NCI-H128 (cell line): Measurements from ENCODE around the gene ZBTB40.

Experiments used
- DNase-seq: peaks from one replicate; lab custom pipeline; 2025; ENCODE audit not compliant: unreplicated experiment; lab: John Stamatoyannopoulos, UW

Gene ZBTB40

DNA sequence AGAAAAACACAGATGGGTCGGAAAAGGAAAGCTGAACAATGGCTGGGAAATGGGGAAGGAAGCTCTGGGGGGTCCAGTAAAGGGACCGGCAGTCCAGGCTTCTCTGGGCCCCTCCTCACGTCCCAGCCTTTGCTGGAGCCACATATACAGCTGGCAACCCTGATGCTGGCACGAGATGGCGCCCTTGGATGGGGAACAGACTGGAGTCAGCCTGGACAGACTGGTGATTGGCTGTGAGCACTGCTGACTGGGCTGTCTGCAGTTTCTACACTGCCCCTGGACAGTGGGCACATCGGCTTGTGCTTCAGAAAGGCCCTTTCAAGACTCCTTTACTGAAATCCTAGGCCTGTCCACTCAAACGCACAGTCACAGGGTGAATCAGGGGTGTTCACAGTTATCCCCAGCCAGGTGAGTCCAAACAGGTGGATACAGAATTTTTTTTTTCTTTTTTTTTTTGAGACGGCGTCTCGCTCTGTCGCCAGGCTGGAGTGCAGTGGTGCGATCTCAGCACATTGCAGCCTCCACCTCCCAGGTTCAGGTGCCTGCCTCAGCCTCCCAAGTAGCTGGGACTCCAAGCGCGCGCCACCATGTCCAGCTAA is 31.1 kb upstream of the ZBTB40 start:
- DNase-seq, result peak; percentile 68

DNA sequence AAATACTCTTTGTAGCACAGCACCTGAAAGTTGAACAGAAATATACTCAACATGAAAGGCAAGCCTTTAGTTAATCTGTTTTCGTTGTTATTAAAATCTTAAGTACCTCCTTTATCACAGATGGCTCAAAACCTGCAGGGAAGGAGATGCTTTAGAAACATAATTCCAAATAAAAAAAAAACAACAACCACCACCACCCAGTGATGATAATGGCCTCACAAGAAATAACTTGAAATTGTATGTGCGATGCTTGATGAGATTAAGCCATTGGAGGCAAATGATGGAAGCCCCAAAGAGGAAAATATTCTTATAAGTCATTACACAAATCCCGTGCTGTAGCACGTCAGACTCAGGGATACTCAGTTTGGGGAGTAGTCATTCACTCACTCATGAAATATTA is 24.9 kb upstream of the ZBTB40 start:
- DNase-seq, result no peak

DNA sequence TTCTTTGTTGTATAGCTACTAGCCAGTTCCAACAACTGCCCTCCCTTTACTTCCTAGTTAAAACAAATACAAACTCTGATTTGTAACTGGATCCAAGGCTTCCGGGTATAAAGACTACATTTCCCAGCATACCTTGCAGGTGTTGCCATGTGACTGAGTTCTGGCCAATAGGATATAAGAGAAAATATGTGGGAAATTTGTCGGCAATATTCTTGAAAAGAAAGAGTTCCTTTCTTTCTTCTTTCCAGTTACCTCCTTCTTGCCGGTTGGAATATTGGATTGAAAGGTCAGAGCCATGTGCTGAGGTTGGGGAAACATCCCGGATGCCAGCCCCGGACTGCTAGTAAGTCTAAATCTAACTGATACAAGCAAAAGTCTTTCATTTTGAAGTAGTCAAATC is 23.0 kb upstream of the ZBTB40 start:
- DNase-seq, result no peak

DNA sequence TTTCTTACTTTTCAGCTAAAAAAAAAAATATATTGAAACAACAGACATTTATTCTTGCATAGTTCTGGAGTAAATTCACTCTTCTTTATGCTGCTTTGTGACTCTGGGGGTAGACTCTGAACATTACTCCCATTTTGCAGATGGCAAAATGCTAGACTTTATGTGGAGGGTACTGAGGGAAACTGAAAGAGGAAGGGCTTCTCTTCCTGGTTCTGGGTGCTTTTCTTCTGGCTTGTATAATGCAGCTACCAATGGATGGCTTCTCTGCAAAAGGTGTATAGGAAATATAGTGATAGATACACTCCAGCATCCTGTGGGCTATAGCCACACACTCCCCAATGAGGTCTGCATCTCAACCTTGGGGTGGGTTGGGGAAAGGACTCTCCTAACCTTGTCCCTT is 19.7 kb upstream of the ZBTB40 start:
- DNase-seq, result no peak

DNA sequence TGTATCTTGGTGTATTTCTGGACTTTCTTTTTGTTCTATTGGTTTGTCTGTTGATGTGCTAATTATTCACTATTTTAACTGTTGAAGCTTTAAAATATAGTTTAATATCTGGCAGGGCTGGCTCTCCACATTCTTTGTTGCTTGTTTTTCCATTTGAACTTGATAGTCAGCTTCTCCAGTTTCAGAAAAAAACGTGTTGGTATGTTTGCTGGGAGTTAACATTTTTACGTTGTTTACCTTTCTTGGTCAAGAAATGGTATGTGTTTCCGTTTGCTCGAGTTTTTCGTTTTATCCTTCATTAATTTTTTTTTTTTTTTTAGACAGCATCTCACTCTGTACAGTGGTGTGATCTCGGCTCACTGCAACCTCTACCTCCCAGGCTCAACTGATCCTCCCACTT is 16.9 kb upstream of the ZBTB40 start:
- no peak for DNase-seq

DNA sequence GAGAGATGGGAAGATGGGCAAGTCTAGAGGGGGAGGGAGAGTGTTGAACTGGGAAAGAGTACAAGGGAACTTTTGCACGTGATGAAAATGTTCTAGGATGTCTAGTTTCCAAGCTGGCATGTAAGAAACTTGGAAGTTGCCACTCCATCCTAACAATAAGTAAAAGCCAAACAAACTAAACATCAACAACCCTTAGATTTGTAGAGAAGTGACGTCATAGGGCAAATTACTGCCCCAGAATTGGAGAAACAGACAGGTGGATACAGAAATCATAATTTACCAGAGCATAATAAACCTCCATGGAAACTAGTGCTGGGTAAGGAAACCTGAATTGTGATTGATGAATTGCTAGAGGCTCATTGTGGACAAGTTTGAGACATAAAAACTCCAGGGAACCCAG is 14.7 kb upstream of the ZBTB40 start:
- no peak for DNase-seq

DNA sequence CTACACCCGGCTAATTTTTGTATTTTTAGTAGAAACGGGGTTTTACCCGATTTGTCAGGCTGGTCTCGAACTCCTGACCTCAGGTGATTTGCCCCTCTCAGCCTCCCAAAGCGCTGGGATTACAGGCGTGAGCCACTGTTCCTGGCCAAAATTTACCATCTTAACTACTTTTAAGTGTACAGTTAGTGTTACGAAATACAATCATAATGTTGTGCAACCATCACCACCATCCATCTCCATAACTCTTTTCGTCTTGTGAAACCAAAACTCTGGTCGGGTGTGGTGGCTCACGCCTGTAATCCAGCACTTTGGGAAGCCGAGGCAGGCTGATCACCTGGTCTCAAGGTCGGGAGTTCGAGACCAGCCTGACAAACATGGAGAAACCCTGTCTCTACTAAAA is 14.1 kb upstream of the ZBTB40 start:
- DNase-seq, result no peak

DNA sequence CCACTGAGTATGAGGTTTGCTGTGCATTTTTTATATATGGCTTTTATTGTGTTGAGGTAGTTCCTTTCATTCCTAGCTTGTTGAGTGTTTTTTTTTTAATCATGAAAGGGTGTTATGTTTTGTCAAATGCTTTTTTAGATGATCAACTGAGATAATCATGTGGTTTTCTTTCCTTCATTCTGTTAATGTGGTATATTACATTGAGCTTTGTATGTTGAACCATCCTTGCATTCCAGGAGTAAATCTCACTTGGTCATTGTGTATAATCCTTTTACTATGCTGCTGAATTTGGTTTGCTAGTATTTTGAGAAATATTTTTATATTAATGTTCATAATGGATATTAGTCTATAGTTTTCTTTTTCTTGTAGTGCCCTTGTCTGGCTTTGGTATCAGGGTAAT is 11.1 kb upstream of the ZBTB40 start:
- DNase-seq, result no peak

DNA sequence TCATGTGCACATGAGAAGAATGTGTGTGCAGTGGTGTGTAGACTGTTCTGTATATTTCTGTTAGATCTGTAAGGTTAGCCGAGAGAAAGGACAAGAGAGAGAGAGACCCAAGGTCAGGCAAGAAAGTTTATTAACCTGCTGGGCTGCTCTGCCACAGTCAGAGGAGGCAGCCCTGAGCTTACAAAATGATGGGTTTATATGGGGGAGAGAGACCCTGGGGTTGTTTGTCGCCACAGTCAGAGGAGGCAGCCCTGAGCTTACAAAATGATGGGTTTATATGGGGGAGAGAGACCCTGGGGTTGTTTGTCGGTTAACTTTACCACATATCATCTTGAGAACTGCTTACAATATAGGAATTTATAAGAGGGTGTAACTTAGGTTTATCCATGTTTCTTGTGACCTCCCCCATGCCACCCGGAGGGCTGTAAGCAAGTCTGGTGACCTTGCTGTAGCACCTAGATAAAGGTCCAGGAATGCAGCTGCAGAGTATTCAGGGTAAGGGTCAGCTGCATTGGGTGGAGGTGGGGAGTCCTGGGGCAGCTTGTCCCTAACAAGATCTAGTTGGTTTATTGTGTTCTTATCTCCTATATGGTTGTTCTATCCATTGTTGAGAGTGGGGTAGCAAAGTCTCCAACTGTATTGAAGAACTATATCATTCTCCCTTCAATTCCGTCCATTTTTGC is 9.3 kb upstream of the ZBTB40 start:
- no peak for DNase-seq

DNA sequence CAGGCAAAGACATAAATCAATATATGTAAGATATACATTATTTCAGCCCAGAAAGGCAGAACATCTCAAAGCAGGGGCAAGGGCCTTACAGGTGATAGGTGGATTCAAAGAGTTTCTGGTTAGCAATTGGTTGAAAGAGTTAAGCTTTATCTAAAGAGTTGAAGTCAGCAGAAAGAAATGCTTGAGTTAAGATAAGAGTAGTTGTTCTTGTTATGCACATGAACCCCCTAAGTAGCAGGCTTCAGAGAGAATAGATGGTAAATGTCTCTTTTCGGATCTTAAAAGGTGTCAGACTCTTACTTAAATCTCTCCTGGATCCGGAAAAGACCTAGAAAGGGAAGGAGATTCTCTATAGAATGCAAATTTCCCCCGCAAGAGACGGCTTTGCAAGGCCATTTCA is 8.3 kb upstream of the ZBTB40 start:
- no peak for DNase-seq

DNA sequence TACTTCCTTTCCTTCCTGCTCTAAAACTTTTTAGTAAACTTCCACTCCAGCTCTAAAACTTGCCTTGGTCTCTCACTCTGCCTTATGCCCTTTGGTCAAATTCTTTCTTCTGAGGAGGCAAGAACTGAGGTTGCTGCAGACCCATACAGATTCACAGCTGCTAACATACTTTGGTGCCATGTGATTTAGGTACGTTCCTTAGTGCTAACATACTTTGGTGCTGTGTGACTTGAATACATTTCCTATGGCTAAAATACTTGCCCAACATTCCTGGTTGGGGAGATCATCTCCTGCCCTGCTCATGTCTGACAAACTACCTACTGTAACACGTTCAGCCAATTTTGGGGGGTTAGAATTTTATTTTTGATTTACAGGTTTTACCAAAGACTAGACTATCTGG is 6.8 kb upstream of the ZBTB40 start:
- no peak for DNase-seq

DNA sequence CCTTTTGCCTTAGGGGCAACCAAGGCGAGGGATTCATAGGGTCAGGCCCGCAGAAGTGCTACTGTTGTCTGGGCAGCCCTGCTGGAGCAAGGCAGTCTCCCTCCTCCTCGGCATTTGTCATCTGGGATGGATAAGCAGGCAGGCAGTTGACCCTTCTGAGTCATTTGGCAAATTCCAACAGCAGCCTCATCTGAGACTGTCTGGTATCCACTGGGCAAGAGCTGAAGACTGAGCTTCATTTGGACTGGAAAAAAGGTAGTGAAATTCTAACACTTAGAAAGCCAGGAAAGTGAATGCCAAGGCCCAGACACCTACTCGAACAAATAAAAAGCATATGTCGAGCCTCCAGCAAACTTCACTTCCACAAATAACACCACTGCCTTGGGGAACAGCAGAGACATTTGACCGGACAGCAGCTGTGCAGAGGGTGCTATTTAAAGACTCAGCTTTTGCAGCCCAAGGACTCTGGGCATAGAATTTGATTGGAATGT is 4.0 kb upstream of the ZBTB40 start:
- no peak for DNase-seq

DNA sequence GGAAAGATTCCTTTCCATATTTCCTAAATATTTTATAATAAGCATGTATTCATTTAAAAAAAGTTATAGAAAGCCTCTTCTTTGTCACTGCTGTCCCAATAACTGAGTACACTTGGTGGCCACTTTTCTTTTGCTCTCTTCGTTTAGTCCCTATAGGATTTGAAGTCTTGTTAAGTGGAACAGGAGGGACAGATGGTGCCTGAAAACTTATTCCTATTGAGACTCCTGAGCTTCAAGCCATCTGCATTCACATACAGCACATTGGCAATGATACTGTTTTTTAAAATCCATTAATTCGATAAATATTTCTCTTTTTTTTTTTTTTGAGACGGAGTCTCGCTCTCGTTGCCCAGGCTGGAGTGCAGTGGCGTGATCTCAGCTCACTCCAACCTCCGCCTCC is 2.0 kb upstream of the ZBTB40 start:
- DNase-seq, result no peak

DNA sequence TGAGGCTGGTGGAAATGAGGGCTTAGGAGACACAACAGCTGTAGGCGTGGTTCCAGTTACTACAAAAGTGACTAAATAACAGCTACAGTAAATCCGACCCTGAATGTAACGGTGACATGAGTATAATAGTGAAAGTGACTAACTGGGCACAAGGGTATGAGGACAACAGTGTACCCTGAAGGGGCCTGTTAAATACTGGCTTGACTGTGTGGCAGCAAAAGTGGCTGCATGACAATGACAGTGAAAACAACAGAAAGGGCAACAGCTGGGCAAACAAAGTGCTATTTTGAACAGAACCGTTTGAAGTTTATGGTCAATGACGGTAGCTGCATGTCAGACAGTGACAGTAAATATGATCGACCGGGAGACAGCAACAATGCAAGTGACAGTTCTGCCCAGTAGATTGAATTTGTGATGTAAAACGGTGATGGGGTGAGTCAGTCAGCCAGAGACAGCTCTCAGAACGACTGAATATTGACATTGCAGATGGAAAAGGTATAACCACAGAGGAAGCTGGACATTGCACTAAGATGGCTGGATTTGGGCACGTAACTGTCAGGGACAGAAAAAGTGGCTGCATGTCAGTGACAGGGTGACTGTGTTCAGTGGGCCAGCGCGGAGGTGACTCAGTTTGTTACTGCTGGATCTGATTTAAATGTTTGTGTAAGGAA is 1.2 kb upstream of the ZBTB40 start:
- no peak for DNase-seq

DNA sequence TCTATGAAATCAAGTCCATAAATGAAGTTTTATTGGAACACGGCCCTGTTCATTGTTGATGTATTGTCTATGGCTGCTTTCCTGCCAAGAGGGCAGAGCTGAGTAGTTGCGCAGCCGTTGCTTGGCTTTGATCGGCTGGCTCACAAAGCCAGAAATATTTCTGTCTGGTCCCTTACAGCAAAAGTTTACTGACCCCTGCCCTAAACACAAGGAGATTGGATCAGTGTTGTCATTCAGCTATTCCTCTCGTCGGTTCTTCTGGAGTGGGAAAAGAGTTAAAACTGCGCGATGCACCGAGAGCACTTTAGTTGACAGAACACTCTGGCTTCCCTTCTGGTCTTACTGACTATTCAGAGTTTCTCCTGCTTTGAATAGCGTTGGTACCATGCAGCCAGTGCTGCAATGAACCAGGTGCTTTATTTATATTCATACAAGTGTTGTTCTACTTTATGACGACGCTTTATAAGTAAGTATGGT is 868 bp downstream of the ZBTB40 start:
- DNase-seq, result peak; percentile 56

DNA sequence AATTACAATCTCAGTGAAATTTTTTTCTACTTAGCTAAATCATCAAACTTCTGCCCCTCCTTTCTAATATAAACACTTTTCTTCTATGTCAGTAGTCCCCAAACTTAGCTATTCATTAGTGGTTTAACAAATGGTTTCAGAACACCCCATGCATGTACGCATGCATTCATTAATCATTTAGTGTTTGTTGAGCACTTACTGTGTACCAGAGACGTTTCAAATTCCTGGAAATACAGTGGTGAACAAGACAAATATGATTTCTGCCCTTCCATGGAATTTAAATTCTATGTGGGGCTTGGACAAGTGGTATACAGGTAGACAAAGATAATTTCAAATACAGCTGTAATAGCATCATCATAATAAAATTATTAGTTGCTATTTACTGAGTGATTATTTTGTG is 1.5 kb downstream of the ZBTB40 start:
- DNase-seq, result no peak

DNA sequence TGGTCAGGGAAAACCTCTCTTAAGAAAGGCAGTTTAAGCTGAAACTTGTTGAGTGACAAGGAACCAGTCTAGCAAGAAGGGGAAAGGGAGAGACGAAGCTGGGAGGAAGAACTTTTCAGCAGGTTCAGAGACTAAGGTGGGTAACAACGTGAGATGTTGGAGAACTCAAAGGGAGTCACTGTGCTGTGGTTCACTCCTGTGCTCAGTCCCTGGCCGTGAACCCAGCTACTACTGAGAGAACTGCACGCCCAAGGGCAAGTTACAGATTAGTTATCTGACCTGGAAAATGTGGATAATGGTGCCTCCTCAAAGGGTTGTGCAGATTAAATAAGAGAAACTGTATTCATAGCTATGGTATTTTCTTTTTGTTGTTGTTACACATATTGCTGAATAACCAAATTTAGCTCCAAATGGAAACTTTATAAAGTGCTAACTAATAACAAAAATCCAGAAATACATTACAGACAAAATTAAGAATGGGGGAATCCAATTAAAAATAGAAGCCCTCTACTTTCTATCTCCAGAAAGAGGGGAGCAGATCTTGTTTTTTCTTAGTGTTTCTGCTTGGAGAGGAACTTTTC is 2.9 kb downstream of the ZBTB40 start:
- no peak for DNase-seq

DNA sequence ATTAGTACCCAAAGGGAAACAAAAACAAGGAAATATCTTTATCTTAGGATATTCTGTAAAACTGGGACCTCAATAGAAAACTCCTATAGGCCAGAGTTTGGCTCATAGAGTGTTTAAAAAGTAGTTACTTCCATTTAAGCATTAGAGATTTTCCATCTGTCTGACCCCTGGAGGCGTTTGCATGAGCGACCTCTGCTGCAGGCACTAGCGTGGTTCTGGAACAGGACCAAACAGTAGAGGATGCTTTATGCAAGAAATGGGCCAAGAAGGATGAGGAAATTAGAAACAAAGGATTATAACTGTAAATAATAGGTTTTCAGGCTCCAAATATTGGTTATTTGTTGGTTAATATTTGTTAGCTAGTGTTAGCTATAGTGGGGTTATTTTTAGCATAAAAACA is 5.7 kb downstream of the ZBTB40 start:
- DNase-seq, result no peak

DNA sequence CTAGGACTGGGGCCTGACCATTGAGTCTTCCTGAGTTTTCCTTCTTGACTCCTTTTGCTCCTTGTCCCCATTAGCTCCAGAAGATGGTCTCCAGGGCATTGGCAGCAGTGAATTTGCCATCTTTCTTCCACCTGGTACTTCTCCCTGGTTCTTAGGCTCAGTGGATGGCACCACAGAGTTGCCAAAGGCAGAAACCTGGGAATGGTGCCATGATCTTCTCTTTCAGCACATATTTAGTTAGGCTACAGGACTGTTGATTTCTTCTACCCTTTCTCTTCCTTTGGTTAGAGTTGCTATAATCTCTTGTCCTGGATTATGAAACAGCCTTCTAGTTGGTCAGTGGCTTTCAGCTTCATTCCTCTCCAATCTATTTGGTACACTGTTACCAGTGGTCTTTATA is 6.2 kb downstream of the ZBTB40 start:
- no peak for DNase-seq

DNA sequence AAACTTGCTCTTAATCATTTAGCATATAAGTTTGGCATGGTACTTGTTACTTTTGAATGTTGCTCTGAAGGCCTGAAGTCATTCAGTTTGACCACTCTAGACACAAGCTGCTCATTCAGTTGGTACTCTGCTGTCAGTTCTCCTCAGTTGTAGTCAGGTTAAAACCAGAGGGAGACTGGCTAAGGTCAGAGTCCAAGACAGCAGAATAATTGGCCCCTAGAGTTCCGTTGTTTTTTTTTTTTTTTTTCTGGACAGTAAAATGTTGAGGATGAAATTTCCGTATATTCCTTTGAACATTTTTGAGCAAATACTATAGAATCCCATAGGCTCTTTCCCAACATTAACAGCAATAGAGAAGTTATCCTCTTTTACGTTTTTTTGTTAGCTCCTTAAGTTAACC is 9.4 kb downstream of the ZBTB40 start:
- DNase-seq, result no peak

DNA sequence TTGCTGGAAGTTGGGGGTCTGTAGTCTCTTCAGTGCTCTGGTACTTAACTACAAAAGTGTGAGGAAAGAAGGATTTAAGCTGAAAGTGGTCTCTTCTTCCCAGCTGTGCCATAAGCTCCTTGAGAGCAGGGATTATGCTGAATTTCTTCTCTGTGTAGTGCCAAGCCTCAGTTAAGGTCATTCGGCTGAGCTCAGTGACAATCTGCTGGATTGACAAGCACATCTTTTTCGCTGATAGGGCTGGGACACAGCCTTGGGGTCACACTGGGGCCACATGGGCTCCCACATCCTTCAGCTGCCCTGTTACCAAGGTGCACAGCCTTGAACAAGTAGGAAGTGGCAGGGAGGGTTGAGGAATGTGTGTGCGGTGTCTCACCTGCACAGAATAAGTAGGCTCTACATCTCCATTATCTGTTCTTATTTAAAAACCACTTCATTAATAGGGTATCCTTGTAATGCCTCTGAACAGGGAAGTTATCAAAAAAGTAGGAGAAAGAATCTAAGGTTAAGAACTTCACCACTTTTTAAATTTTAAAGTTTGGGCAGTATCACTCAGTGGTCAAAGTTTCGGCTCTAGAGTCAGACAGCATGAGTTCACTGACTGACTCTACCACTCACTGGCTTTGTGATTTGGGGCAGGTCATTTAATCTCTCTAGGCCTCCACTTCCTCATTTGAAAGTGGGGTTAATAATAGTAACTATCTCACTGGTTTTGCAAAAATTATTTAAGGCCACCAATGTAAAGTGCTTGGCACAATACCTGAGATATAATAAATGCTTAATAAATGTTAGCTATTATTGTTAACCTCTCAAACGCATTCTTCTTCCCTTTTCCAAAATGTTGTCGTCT is 10.3 kb downstream of the ZBTB40 start:
- DNase-seq, result no peak
